Measurements from ENCODE around the gene PLXNC1. TPM values are rescaled to one million over a fixed set of nuclear protein-coding genes. Genes with fewer than 3 reads are reported as not detected.

PLXNC1 gene
- total RNA-seq, 1 donor from 2014 or later = under 0.01 TPM

GRCh38 chr12:94228488-94228907 is 80.1 kb downstream of the PLXNC1 start:
- FAIRE-seq (no peak), DNase-seq (ENCODE audit: low read depth) (no peak)
- TF ChIP-seq CTCF (IDR thresholded peaks at IDR 0.05; ENCODE audit: insufficient read depth, low read length, severe bottlenecking) = no peak
- H3K4me3 ChIP-seq (ENCODE audit: low read depth, low read length) = no peak overlapping the region
- H3K36me3 ChIP-seq (ENCODE audit: control insufficient read depth, insufficient read depth, low read length) = no peaks in the 10 kb centered on the region
- H3K27me3 ChIP-seq (ENCODE audit: control insufficient read depth, insufficient read depth, low read length) = no peaks in the 10 kb centered on the region

- Histone ChIP-seq H3K27me3 (ENCODE audit: control insufficient read depth, insufficient read depth, low read length) (no peaks in the 10 kb centered on the region), H3K36me3 (ENCODE audit: control insufficient read depth, insufficient read depth, low read length) (no peaks in the 10 kb centered on the region), H3K4me3 (ENCODE audit: low read depth, low read length) (no peak overlapping the region)
- no peak for TF ChIP-seq CTCF (IDR thresholded peaks at IDR 0.05; ENCODE audit: insufficient read depth, low read length, severe bottlenecking)
- DNase-seq (ENCODE audit: low read depth) = no peak
- no peak for FAIRE-seq
These were observed 81.5 kb downstream of the PLXNC1 start for GRCh38 chr12:94229902-94230301.

GRCh38 chr12:94230357-94230905 is 82.1 kb downstream of the PLXNC1 start:
- Histone ChIP-seq H3K4me3 (ENCODE audit: low read depth, low read length) (no peak overlapping the region), H3K27me3 (ENCODE audit: control insufficient read depth, insufficient read depth, low read length) (no peaks in the 10 kb centered on the region), H3K36me3 (ENCODE audit: control insufficient read depth, insufficient read depth, low read length) (no peaks in the 10 kb centered on the region)
- no peak for DNase-seq (ENCODE audit: low read depth)
- TF ChIP-seq CTCF (IDR thresholded peaks at IDR 0.05; ENCODE audit: insufficient read depth, low read length, severe bottlenecking) = no peak
- peak; percentile 92 for FAIRE-seq

GRCh38 chr12:94231709-94232108 is 83.3 kb downstream of the PLXNC1 start:
- Histone ChIP-seq H3K36me3 (ENCODE audit: control insufficient read depth, insufficient read depth, low read length) (no peaks in the 10 kb centered on the region), H3K4me3 (ENCODE audit: low read depth, low read length) (no peak overlapping the region), H3K27me3 (ENCODE audit: control insufficient read depth, insufficient read depth, low read length) (no peaks in the 10 kb centered on the region)
- FAIRE-seq = no peak
- TF ChIP-seq CTCF (IDR thresholded peaks at IDR 0.05; ENCODE audit: insufficient read depth, low read length, severe bottlenecking) = no peak
- DNase-seq (ENCODE audit: low read depth) = no peak

GRCh38 chr12:94235848-94236247 is 87.5 kb downstream of the PLXNC1 start:
- Histone ChIP-seq H3K36me3 (ENCODE audit: control insufficient read depth, insufficient read depth, low read length) (no peaks in the 10 kb centered on the region), H3K27me3 (ENCODE audit: control insufficient read depth, insufficient read depth, low read length) (no peaks in the 10 kb centered on the region), H3K4me3 (ENCODE audit: low read depth, low read length) (no peak overlapping the region)
- DNase-seq (ENCODE audit: low read depth) = no peak
- no peak for FAIRE-seq
- no peak for TF ChIP-seq CTCF (IDR thresholded peaks at IDR 0.05; ENCODE audit: insufficient read depth, low read length, severe bottlenecking)

GRCh38 chr12:94239332-94239993 is 91.1 kb downstream of the PLXNC1 start:
- H3K4me3 ChIP-seq (ENCODE audit: low read depth, low read length) = no peak overlapping the region
- no peaks in the 10 kb centered on the region for H3K36me3 ChIP-seq (ENCODE audit: control insufficient read depth, insufficient read depth, low read length)
- no peak for DNase-seq (ENCODE audit: low read depth)
- FAIRE-seq = no peak
- H3K27me3 ChIP-seq (ENCODE audit: control insufficient read depth, insufficient read depth, low read length) = peaks cover 2% of the 10 kb centered on the region
- no peak for TF ChIP-seq CTCF (IDR thresholded peaks at IDR 0.05; ENCODE audit: insufficient read depth, low read length, severe bottlenecking)
